WERI-Rb-1 (cell line): ENCODE data around the gene RAET1G.
"Not testable (repeated sequence)": the region's sequence is repeated elsewhere in the genome, so short reads cannot be mapped to it uniquely, and the experiment has no call there.

Experiments
- DNase-seq: peaks from one replicate; pipeline ENCODE4 v3.0.0-alpha.2; 2020
- H3K27ac ChIP-seq: fragments of 250-450 bp; sonication (Bioruptor Pico); 2 replicates; pipeline ENCODE4 v1.5.1; 2020; ENCODE audit warnings: mild to moderate bottlenecking, moderate library complexity
- H3K27me3 ChIP-seq: fragments of 250-450 bp; sonication (Bioruptor Pico); 2 replicates; pipeline ENCODE4 v1.5.1; 2021; ENCODE audit warnings: mild to moderate bottlenecking, low read depth, moderate library complexity; ENCODE audit not compliant: insufficient read depth, severe bottlenecking
- H3K36me3 ChIP-seq: fragments of 250-450 bp; sonication (Bioruptor Pico); 2 replicates; pipeline ENCODE4 v1.5.1; 2020; ENCODE audit warnings: mild to moderate bottlenecking, moderate library complexity
- H3K4me3 ChIP-seq: 2 replicates; pipeline ENCODE4 v1.5.1; 2011; ENCODE audit warnings: low read depth, mild to moderate bottlenecking, control low read depth, low read length
- H3K9me3 ChIP-seq: fragments of 250-450 bp; sonication (Bioruptor Pico); 2 replicates; pipeline ENCODE4 v1.5.1; 2021; ENCODE audit warnings: mild to moderate bottlenecking, moderate library complexity; ENCODE audit not compliant: severe bottlenecking
- TF ChIP-seq, protein P1 (sequence below): IDR thresholded peaks from 2 replicates; pipeline ENCODE4 v1.5.1; 2011; ENCODE audit warnings: low read depth, mild to moderate bottlenecking, control low read depth, inconsistent platforms, low read length

The RAET1G gene

DNA sequence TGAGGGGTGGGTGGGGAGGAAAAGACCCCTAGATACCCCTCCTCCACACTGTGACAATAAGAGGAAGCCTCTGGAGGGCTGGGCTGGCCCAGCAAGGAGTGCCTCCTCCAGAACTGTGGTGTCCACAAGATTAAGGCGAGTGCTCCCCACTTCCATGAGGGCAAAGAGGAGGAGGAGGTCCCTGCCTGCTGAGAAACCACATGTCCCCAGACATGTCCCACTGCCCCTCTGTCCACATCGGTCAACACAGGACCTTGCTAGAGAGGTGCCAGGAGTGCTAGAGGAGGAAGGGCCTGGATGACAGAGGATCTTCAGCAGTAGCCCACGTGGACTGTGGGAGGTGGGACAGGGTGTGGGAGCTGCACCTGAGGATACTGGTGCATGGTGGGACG, 3.1 kb downstream of the RAET1G start:
- peaks cover 39% of the 10 kb centered on the region for H3K27me3 ChIP-seq
- H3K4me3 ChIP-seq = no peak overlapping the region
- H3K9me3 ChIP-seq = no peaks in the 10 kb centered on the region
- TF ChIP-seq, protein P1, sequence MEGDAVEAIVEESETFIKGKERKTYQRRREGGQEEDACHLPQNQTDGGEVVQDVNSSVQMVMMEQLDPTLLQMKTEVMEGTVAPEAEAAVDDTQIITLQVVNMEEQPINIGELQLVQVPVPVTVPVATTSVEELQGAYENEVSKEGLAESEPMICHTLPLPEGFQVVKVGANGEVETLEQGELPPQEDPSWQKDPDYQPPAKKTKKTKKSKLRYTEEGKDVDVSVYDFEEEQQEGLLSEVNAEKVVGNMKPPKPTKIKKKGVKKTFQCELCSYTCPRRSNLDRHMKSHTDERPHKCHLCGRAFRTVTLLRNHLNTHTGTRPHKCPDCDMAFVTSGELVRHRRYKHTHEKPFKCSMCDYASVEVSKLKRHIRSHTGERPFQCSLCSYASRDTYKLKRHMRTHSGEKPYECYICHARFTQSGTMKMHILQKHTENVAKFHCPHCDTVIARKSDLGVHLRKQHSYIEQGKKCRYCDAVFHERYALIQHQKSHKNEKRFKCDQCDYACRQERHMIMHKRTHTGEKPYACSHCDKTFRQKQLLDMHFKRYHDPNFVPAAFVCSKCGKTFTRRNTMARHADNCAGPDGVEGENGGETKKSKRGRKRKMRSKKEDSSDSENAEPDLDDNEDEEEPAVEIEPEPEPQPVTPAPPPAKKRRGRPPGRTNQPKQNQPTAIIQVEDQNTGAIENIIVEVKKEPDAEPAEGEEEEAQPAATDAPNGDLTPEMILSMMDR = no peak
- no peak overlapping the region for H3K27ac ChIP-seq
- H3K36me3 ChIP-seq = no peaks in the 10 kb centered on the region
- no peak for DNase-seq

DNA sequence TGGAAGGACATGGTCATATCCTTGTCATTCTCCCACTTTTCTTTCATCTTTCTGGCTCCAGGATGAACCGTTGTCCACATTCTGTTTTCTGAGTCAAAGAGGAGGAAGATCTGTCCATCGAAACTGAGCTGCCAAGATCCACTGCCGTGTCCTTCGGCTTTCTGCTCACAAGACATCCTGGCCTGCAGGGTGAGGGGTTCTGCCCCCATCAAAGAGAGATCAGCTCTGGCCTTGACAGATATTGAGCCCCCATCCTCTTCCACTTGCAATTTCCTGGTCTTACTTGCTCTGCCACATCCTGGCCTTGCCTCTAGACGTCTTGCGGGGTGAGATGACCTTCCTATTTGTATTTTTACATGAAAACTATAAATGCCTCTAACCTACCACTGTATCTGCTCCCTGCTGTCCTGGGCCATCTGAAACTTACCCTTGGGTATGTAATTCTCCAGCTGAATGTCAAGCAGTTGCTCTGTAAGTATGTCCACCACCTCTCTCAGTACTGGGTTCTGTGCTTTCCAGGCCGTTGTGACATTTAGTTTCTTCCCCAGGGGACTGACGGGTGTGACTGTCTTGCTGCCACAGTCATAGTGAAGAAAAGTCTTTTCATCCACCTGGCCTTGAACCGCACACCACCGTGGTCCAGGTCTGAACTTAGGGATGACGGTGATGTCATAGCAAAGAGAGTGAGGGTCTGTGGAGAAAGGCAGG, 3.6 kb downstream of the RAET1G start:
- H3K27ac ChIP-seq, DNase-seq, H3K36me3 ChIP-seq, H3K9me3 ChIP-seq, H3K4me3 ChIP-seq: not testable (repeated sequence)
- peaks cover 34% of the 10 kb centered on the region for H3K27me3 ChIP-seq

DNA sequence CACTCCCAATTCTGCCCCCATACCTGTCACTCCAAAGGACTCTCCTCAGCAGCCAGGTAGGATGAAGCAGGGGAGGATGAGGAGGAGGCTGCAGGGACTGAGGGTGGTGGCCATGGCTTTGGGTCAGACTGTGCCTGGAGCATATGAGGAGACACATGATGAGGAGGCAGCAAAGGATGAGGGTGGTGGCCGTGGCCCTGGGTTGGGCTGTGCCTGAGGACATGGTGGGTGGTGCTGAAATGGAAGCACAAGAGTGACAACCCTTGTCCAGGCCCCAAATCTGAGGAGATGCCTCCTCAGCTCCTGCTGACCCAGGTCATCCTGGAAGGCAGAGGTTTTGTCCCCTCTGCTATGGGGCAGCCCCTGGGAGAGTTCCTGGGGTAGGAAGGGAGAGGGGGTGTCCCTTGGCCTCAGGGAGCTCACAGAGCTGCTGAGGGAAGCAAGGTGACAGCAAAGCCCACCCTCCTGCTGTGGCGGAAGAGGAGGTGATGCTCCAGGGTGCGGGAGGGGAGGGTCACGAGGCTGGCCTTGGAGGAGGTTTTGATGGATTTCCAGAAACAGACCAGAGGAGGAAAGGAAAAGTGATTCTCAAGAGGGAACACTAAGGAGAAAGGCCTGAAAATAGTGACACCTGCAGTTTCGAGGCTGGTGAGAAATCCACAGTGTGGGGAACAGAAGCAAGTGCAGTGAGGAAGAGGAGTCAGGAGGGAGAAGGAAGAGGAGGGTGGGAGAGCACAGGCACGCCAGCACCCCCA, 4.6 kb downstream of the RAET1G start:
- H3K27me3 ChIP-seq = peaks cover 24% of the 10 kb centered on the region
- no peak overlapping the region for H3K27ac ChIP-seq
- H3K4me3 ChIP-seq = no peak overlapping the region
- H3K36me3 ChIP-seq = no peaks in the 10 kb centered on the region
- TF ChIP-seq, protein P1 = no peak
- DNase-seq = no peak
- H3K9me3 ChIP-seq = no peaks in the 10 kb centered on the region

DNA sequence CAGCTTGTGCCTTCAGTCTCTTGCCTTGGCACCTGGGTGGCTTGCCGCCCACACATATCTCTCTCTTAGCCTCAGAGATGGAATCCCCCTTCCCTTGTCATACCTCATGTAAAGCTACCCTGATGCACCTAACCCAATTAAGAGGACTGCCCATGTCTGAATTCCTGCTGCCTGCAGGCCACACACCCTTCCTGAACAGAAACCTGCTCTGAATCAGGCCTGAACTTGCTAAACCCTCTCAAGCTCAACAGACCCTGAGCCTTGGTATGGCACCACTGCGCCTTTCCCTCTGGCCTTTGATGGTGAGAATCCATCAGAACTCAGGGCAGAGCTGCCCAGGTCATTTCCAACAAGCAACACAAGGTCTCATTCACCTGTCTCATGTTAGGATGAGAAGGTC, 5.2 kb downstream of the RAET1G start:
- Histone ChIP-seq H3K27ac (no peak overlapping the region), H3K4me3 (no peak overlapping the region), H3K9me3 (no peaks in the 10 kb centered on the region), H3K36me3 (no peaks in the 10 kb centered on the region), H3K27me3 (peaks cover 18% of the 10 kb centered on the region)
- DNase-seq = no peak
- TF ChIP-seq, protein P1 = no peak

DNA sequence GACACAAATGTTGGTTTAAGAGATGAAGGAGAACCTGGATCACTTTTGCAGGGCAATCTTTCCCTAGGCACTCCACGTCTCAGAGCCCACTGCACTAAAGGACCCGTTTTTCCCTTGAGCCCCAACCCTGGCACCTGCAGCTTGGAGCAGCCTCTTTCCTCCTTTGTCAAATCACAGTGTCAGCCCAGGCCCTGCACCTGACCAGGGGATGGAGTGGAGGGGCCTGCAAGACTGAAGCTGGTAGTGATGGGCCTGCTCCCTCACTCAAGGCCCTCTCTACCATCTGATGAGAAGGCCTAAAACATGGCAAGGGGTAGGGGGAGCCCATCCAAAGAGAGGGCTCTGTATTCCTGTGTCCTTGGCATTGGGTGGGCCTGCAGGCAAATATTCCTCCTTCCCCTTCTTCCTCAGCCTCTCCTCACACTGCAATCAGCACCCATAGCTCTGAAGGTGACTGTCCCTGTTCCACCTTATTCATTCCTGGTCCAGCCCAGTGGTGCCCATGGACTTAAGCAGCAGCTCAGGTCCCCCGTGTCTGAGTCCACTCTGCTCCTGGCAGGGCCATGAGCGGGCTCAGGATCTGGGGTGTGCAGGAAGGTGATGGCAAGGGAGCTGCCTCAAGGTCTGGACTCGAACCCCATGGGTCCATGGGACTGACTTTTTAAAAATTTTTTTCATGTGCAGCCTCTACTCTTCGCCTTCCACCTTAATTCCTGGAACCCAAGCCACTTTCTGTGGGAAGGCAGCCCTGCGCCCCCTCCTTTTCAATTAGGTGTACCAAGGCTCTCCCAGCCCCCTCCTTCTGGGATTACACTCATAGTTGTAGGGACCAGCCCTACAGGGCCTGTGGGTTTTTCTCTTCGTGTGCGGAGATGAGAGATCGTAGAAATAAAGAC, 6.7 kb downstream of the RAET1G start:
- H3K27me3 ChIP-seq = peaks cover 14% of the 10 kb centered on the region
- H3K36me3 ChIP-seq = no peaks in the 10 kb centered on the region
- TF ChIP-seq, protein P1 = no peak
- no peak overlapping the region for H3K4me3 ChIP-seq
- DNase-seq = no peak
- H3K27ac ChIP-seq = no peak overlapping the region
- no peaks in the 10 kb centered on the region for H3K9me3 ChIP-seq
